HUES6 (cell line): ENCODE results near the gene SLC25A44.
A peak's percentile ranks its signal among the peaks of the same experiment; 100 is the strongest.
"Not testable (repeated sequence)": the region's sequence is repeated elsewhere in the genome, so short reads cannot be mapped to it uniquely, and the experiment has no call there.

Experiments used
- H3K27ac ChIP-seq: 2 replicates; pipeline ENCODE4 v1.7.0; 2013; ENCODE audit warnings: low read depth, mild to moderate bottlenecking, low read length, inconsistent platforms
- H3K27me3 ChIP-seq: 2 replicates; pipeline ENCODE4 v1.6.1; 2013; ENCODE audit warnings: low read length; ENCODE audit not compliant: control insufficient read depth, insufficient read depth
- H3K36me3 ChIP-seq: 2 replicates; pipeline ENCODE4 v1.6.1; 2013; ENCODE audit warnings: low read length; ENCODE audit not compliant: control insufficient read depth, insufficient read depth
- H3K4me1 ChIP-seq: 2 replicates; pipeline ENCODE4 v1.6.1; 2013; ENCODE audit warnings: low read length; ENCODE audit not compliant: control insufficient read depth, insufficient read depth
- H3K4me3 ChIP-seq: 2 replicates; pipeline ENCODE4 v1.5.1; 2013; ENCODE audit warnings: low read depth, low read length
- H3K9ac ChIP-seq: one replicate; pipeline ENCODE4 v1.6.1; 2013; ENCODE audit warnings: mild to moderate bottlenecking, low read length
- H3K9me3 ChIP-seq: 2 replicates; pipeline ENCODE4 v1.6.1; 2013; ENCODE audit warnings: low read depth, low read length; ENCODE audit not compliant: control insufficient read depth, insufficient read depth

Gene SLC25A44

DNA sequence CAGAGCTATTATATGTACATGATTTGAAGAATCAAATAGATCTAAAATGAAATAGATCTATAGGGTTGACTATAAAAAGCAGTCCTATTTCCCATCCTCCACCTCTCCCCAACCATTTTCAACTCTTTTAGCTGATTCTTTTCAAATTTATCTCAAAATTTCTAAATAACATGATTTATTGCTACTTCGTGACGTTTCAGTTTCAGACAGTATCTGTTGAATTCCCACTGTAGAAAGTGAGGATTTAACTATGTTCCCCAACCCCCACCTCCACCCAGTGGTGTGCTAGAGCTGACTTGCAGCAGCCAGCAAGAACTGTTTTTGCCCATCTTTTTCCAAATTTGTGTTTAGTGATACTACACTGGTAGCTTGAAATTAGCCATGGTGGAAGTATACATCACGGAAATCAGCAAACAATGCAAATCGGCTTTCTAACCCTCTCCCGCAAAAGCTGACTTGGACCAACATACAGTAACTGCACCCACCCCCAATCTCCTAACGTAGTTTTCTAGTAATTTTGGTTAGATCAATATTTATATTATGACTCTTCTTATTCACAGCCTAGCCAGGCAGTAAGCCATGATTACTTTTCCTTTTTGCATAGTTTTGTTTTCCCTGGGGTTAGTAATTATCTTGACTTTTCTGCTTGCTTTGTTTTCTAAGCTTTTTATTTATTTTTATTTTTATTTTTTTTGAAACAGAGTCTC, 29.6 kb upstream of the SLC25A44 start:
- H3K27ac ChIP-seq = no peak overlapping the region
- H3K4me1 ChIP-seq = peaks cover 21% of the 10 kb centered on the region
- H3K9me3 ChIP-seq = no peaks in the 10 kb centered on the region
- no peak overlapping the region for H3K4me3 ChIP-seq
- H3K36me3 ChIP-seq = peaks cover 2% of the 10 kb centered on the region; the same call in 1 of the 2 replicates
- H3K27me3 ChIP-seq = no peaks in the 10 kb centered on the region
- no peak overlapping the region for H3K9ac ChIP-seq

DNA sequence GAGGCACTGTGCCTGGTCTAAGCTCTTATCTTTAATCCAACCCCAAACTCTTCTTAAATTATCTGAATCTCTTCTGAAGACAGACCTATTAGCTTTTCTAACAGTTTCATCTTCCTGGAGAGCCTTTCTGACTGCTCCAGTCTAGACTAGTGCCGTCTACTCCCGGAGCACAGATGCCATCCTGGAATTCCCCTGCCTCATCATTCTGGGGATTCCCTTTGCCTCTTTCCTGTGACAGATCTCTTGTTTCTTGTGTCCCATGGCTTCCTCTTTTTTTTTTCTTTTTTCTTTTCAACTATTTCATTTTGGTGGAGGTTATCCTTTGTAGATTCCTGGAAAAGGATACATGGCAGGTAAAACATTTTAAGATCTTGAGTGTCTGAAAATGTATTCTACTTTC, 28.8 kb upstream of the SLC25A44 start:
- no peak overlapping the region for H3K27ac ChIP-seq
- H3K9ac ChIP-seq = no peak overlapping the region
- H3K36me3 ChIP-seq = peaks cover 2% of the 10 kb centered on the region; the same call in 1 of the 2 replicates
- peaks cover 19% of the 10 kb centered on the region for H3K4me1 ChIP-seq
- no peaks in the 10 kb centered on the region for H3K27me3 ChIP-seq
- H3K9me3 ChIP-seq = no peaks in the 10 kb centered on the region
- no peak overlapping the region for H3K4me3 ChIP-seq

- Histone ChIP-seq H3K36me3 (peaks cover 2% of the 10 kb centered on the region; the same call in 1 of the 2 replicates), H3K27me3 (no peaks in the 10 kb centered on the region), H3K9ac (no peak overlapping the region), H3K27ac (no peak overlapping the region), H3K4me1 (peaks cover 7% of the 10 kb centered on the region), H3K9me3 (no peaks in the 10 kb centered on the region), H3K4me3 (no peak overlapping the region)
These were observed 26.4 kb upstream of the SLC25A44 start for GRCh38 chr1:156167536-156167935.

GRCh38 chr1:156172696-156173470, 21.0 kb upstream of the SLC25A44 start:
- Histone ChIP-seq H3K36me3 (0 out of 2 replicates have a peak, but pooled peaks cover 3% of the 10 kb centered on the region), H3K4me1 (peaks cover 22% of the 10 kb centered on the region), H3K9ac (no peak overlapping the region), H3K27me3 (no peaks in the 10 kb centered on the region), H3K27ac (no peak overlapping the region), H3K9me3 (no peaks in the 10 kb centered on the region), H3K4me3 (no peak overlapping the region)

DNA sequence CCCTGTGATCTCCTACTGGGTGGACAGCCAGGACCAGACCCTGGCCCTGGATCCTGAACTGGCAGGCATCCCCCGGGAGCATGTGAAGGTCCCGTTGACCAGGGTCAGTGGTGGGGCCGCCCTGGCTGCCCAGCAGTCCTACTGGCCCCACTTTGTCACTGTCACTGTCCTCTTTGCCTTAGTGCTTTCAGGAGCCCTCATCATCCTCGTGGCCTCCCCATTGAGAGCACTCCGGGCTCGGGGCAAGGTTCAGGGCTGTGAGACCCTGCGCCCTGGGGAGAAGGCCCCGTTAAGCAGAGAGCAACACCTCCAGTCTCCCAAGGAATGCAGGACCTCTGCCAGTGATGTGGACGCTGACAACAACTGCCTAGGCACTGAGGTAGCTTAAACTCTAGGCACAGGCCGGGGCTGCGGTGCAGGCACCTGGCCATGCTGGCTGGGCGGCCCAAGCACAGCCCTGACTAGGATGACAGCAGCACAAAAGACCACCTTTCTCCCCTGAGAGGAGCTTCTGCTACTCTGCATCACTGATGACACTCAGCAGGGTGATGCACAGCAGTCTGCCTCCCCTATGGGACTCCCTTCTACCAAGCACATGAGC, 17.2 kb upstream of the SLC25A44 start:
- Histone ChIP-seq H3K27me3 (no peaks in the 10 kb centered on the region), H3K36me3 (0 out of 2 replicates have a peak, but pooled peaks cover 3% of the 10 kb centered on the region), H3K4me3 (no peak overlapping the region), H3K9ac (no peak overlapping the region), H3K4me1 (peaks cover 43% of the 10 kb centered on the region), H3K27ac (0 out of 2 replicates have a peak overlapping the region, but pooled peaks have one; percentile 26), H3K9me3 (no peaks in the 10 kb centered on the region)

DNA sequence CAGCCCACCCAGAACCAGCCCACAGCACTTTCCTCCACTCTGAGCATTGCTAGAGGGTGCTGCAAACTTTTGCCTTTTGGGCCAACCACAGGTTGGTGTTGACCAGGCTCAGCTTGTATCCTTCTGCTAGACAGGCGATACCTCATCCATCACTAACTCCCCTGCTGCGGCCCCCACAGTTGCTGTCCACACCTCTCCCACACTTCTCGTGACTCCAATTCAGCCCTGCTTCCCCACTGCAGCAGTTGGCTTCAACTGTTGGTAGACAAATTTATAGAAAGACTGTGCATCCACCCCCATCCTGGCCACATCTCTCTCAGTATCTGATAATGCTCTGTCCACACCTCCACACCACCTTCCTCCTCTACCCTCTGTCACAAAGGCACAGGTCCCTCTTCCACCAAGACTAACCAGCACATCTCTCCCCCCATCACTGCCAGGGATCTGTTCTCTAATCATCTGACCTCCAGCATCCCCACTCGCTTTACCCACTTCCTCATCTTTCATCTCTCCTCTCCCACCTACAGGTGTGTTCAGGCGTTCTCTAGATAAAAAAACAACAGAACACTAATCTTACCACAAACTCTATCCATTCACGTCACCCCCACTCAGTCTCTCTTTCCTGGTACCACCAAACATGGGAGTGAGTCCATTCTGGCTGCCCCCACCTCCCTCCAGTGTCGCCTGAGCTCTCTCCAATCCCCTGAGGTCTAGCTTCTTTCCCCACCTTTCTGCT, 15.8 kb upstream of the SLC25A44 start:
- Histone ChIP-seq H3K27me3 (no peaks in the 10 kb centered on the region), H3K36me3 (0 out of 2 replicates have a peak, but pooled peaks cover 3% of the 10 kb centered on the region), H3K27ac (peak overlapping the region; percentile 93; the same call in 1 of the 2 replicates), H3K4me1 (peaks cover 45% of the 10 kb centered on the region), H3K9me3 (no peaks in the 10 kb centered on the region), H3K9ac (peak overlapping the region; percentile 55), H3K4me3 (no peak overlapping the region)

DNA sequence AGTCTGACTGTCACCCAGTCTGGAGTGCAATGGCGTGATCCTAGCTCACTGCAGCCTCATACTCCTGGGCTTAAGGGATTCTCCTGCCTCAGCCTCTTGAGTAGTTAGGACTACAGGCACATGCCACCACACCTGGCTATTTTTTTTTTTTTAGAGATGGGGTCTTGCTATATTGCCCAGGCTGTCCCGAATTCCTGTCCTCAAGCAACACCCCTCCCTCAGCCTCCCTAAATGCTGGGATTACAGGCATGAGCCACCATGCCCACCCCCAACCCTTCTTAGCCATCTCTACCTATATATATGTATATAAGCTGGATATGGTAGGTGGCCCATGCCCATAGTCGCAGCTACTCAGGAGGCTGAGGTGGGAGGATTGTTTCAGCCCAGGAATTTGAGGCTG, 13.4 kb upstream of the SLC25A44 start:
- Histone ChIP-seq H3K27ac (peak overlapping the region; percentile 98), H3K9ac (peak overlapping the region; percentile 86), H3K27me3 (no peaks in the 10 kb centered on the region), H3K36me3 (0 out of 2 replicates have a peak, but pooled peaks cover 3% of the 10 kb centered on the region), H3K4me1 (peaks cover 51% of the 10 kb centered on the region), H3K9me3 (peaks cover 1% of the 10 kb centered on the region; the same call in 1 of the 2 replicates), H3K4me3 (no peak overlapping the region)

DNA sequence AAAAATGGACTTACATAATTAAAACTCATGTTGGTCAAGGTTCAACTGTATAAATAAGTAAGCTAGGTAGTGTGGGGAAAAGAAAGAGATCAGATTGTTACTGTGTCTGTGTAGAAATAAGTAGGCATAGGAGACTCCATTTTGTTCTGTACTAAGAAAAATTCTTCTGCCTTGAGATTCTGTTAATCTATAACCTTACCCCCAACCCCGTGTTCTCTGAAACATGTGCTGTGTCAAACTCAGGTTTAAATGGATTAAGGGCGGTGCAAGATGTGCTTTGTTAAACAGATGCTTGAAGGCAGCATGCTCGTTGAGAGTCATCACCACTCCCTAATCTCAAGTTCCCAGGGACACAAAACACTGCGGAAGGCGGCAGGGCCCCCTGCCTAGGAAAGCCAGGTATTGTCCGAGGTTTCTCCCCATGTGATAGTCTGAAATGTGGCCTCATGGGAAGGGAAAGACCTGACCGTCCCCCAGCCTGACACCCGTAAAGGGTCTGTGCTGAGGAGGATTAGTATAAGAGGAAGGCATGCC, 12.4 kb upstream of the SLC25A44 start:
- not testable (repeated sequence) for H3K36me3 ChIP-seq, H3K27me3 ChIP-seq
- peaks cover 11% of the 10 kb centered on the region; the same call in 1 of the 2 replicates for H3K9me3 ChIP-seq
- peak overlapping the region; percentile 98 for H3K27ac ChIP-seq
- peaks cover 51% of the 10 kb centered on the region for H3K4me1 ChIP-seq
- peak overlapping the region; percentile 36 for H3K4me3 ChIP-seq
- peak overlapping the region; percentile 86 for H3K9ac ChIP-seq

- not testable (repeated sequence) for H3K36me3 ChIP-seq, H3K27me3 ChIP-seq
- Histone ChIP-seq H3K9ac (peak overlapping the region; percentile 86), H3K4me3 (peak overlapping the region; percentile 32), H3K4me1 (peaks cover 44% of the 10 kb centered on the region), H3K9me3 (peaks cover 12% of the 10 kb centered on the region; the same call in 1 of the 2 replicates), H3K27ac (peak overlapping the region; percentile 98)
These were observed 11.7 kb upstream of the SLC25A44 start for GRCh38 chr1:156182010-156182779.
